ENCODE measurements around the gene NPAS2.

GRCh38 chr2:100778637-100779450, 41.1 kb upstream of the NPAS2 start:
- TF ChIP-seq POLR2A (IDR thresholded peaks at IDR 0.05) (no peak), CTCF (IDR thresholded peaks at IDR 0.05) (no peak), EP300 (IDR thresholded peaks at IDR 0.05) (no peak), POLR2AphosphoS5 (IDR thresholded peaks at IDR 0.05) (no peak)

All from gastroesophageal sphincter (tissue), 3 donors.